Measurements from ENCODE around the gene CA10. TPM values are rescaled to one million over a fixed set of nuclear protein-coding genes. Genes with fewer than 3 reads are reported as not detected.

CA10 gene
- total and polyA plus RNA-seq, 2 of the 4 experiments (the other 2 are of a cell fraction) = not detected

DNA sequence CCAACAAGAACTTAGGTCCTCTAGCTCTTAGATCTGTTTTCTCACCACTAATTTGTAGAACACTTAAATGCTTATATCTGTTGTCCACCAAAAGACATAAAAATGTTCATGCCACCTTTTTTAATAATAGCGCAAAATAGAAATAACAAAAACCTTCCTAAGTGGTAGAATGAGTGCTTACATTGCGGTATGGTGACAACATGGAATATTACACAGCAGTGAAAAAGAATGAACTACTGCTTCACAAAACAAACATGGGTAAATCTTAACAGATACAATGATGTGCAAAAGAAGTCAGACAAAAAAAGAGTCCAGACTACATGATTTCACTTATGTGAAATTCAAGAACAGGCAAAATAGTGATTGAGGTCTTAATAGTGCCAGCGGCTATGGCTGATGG lies 351.1 kb downstream of the CA10 start:
- H4K20me1 ChIP-seq (ENCODE audit: insufficient read depth, low read length) = no peaks in the 10 kb centered on the region
- no peak overlapping the region for H3K4me3 ChIP-seq (ENCODE audit: insufficient read depth, low read depth, low read length)
- no peak overlapping the region for H3K18ac ChIP-seq (ENCODE audit: low read depth, low read length)
- no peak overlapping the region for H2BK15ac ChIP-seq (ENCODE audit: low read depth, low read length)
- no peak overlapping the region for H4K5ac ChIP-seq (ENCODE audit: low read depth, low read length)
- no peak overlapping the region for H2AK5ac ChIP-seq (ENCODE audit: low read depth, low read length)
- H3K79me1 ChIP-seq (ENCODE audit: low read depth in 1 of 2, low read length in 2 of 2) = no peaks in the 10 kb centered on the region
- H3K36me3 ChIP-seq (ENCODE audit: control insufficient read depth, insufficient read depth, low read length) = no peaks in the 10 kb centered on the region
- H4K91ac ChIP-seq (ENCODE audit: insufficient read depth, low read depth, low read length) = no peak overlapping the region
- no peaks in the 10 kb centered on the region for H3K9me1 ChIP-seq (ENCODE audit: insufficient read depth, low read length)
- no peak overlapping the region for H3K4ac ChIP-seq (ENCODE audit: low read depth, low read length)
- in situ Hi-C loops (cut with MboI; ENCODE audit: low sequenced_read_pairs) (no loop called here), intact Hi-C loops (cut with micrococcal nuclease) (no loop called here), dilution Hi-C loops (cut with HindIII; ENCODE audit: low sequenced_read_pairs, unreplicated experiment) (no loop called here)
- no TSS peak for BruUV-seq (replicated peaks)
- no peak overlapping the region for H3K27ac ChIP-seq (ENCODE audit: insufficient read depth, low read length)
- no peak overlapping the region for H3K14ac ChIP-seq (replicated peaks; ENCODE audit: low read depth, low read length)
- TF ChIP-seq MAFK (IDR thresholded peaks at IDR 0.05; ENCODE audit: low read depth, low read length) = no peak
- TF ChIP-seq SMC3 (IDR thresholded peaks at IDR 0.05; ENCODE audit: low read depth, low read length) = no peak
- H3K4me2 ChIP-seq (ENCODE audit: low read depth, low read length) = no peak overlapping the region
- H3K9ac ChIP-seq (ENCODE audit: low read depth, low read length) = no peak overlapping the region
- DNase-seq (no peak), ATAC-seq (ENCODE audit: low read depth) (no peak)
- no peak overlapping the region for H2AK9ac ChIP-seq (replicated peaks; ENCODE audit: low read depth, low read length, poor library complexity)
- H2AFZ ChIP-seq (replicated peaks; ENCODE audit: low read length, poor library complexity) = no peak overlapping the region
- POLR2A ChIA-PET (ENCODE audit: unreplicated experiment) = no interaction called here
- no peak overlapping the region for H2BK120ac ChIP-seq (ENCODE audit: low read depth, low read length)
- CTCF ChIA-PET = no interaction called here
- H3K27me3 ChIP-seq (ENCODE audit: control insufficient read depth, insufficient read depth, low read length) = no peaks in the 10 kb centered on the region
- H4K8ac ChIP-seq (ENCODE audit: low read depth in 2 of 2, low read length in 2 of 2) = no peak overlapping the region
- no peaks in the 10 kb centered on the region for H3K4me1 ChIP-seq (ENCODE audit: control insufficient read depth, insufficient read depth, low read length)
- peaks cover 16% of the 10 kb centered on the region for H3K9me3 ChIP-seq (ENCODE audit: control insufficient read depth, insufficient read depth, low read length)
- no peak overlapping the region for H3K56ac ChIP-seq (ENCODE audit: extremely low read depth, insufficient read depth, low read length)
- H2BK5ac ChIP-seq (ENCODE audit: low read depth, low read length, poor library complexity, severe bottlenecking) = no peak overlapping the region
- WGBS, 2 experiments (ENCODE audit: extremely low coverage in 2 of 2, insufficient read length in 1 of 2) = no CpG with 5 or more reads among the region's 3 CpGs
- H2BK20ac ChIP-seq (ENCODE audit: low read depth, low read length) = no peak overlapping the region
- no peak overlapping the region for H3K23ac ChIP-seq (ENCODE audit: low read depth, low read length)
